Measurements from ENCODE around the gene RTTN. TPM values are rescaled to one million over a fixed set of nuclear protein-coding genes. Genes with fewer than 3 reads are reported as not detected.
A peak's percentile ranks its signal among the peaks of the same experiment; 100 is the strongest.

Gene RTTN
- total and polyA plus RNA-seq, 2 of the 4 experiments (the other 2 are of a cell fraction), result 5.8 to 19.9 TPM

DNA sequence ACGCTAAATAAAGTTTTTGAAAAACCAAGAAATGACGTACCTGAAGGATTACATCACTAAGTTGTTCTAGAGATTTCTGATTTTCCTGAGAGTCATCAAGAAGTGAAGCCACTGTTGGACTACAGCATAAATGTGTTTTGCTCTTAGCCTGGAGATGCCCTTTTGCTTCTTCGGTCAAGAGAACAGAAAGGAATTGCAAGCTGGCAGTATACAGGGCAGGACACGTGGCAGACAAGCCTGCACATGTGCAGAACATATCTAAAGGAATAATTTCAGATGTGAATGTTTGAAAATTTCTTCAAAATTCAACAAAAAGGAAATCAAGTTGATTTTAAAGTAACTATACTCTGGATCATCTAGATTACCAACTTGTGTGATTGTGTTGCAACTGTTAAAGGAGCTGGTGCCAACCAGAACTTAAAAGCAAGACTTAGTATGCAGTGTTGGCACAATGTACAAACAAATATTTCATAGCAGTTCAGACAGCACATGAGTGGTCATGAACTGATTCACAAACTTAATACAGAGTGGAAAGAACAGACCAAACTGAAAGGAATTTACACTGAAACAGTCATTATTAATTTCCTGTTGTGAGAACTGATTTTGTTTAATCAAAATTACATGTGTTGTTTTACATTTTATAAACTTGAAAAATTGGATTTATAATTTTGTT lies 157.4 kb downstream of the RTTN start:
- H2AFZ ChIP-seq (replicated peaks; ENCODE audit: low read length, poor library complexity), result no peak overlapping the region
- H4K5ac ChIP-seq (ENCODE audit: low read depth, low read length), result peak overlapping the region; percentile 10; the same call in 1 of the 2 replicates
- in situ Hi-C loops (cut with MboI; ENCODE audit: low sequenced_read_pairs) (no loop called here), intact Hi-C loops (cut with micrococcal nuclease) (loop anchor here (10.0 kb wide), 1 partner anchor 203 kb away; no protein-coding TSS in a partner anchor), dilution Hi-C loops (cut with HindIII; ENCODE audit: low sequenced_read_pairs, unreplicated experiment) (no loop called here)
- H3K23ac ChIP-seq (ENCODE audit: low read depth, low read length), result no peak overlapping the region
- H3K9ac ChIP-seq (ENCODE audit: low read depth, low read length), result no peak overlapping the region
- BruUV-seq (replicated peaks), result no TSS peak
- 0 out of 2 replicates have a peak overlapping the region, but pooled peaks have one; percentile 26 for H4K91ac ChIP-seq (ENCODE audit: insufficient read depth, low read depth, low read length)
- WGBS, 2 experiments (ENCODE audit: extremely low coverage in 2 of 2, insufficient read length in 1 of 2), result 90% methylated on average over 2 of the region's 4 CpGs; no CpG with 5 or more reads in 1 of the 2 experiments
- CTCF ChIA-PET, result interaction anchor here (0.6 kb wide), 1 partner anchor 30 kb away, joined by 3 read pairs; no protein-coding TSS in a partner anchor
- peaks cover 4% of the 10 kb centered on the region; the same call in 1 of the 2 replicates for H3K9me1 ChIP-seq (ENCODE audit: insufficient read depth, low read length)
- peak overlapping the region; percentile 40; the same call in 1 of the 2 replicates for H2BK20ac ChIP-seq (ENCODE audit: low read depth, low read length)
- no peaks in the 10 kb centered on the region for H4K20me1 ChIP-seq (ENCODE audit: insufficient read depth, low read length)
- H3K27ac ChIP-seq (ENCODE audit: insufficient read depth, low read length), result no peak overlapping the region
- H2BK120ac ChIP-seq (ENCODE audit: low read depth, low read length), result peak overlapping the region; percentile 74
- peaks cover 9% of the 10 kb centered on the region for H3K4me1 ChIP-seq (ENCODE audit: control insufficient read depth, insufficient read depth, low read length)
- H4K8ac ChIP-seq (ENCODE audit: low read depth in 2 of 2, low read length in 2 of 2), result peak overlapping the region; percentile 9 to 70; a peak in 3 of 4 replicates
- peak overlapping the region; percentile 78 for H2BK5ac ChIP-seq (ENCODE audit: low read depth, low read length, poor library complexity, severe bottlenecking)
- H3K18ac ChIP-seq (ENCODE audit: low read depth, low read length), result peak overlapping the region; percentile 65; the same call in 1 of the 2 replicates
- peak overlapping the region; percentile 14; the same call in 1 of the 2 replicates for H2AK5ac ChIP-seq (ENCODE audit: low read depth, low read length)
- no peak overlapping the region for H3K4me2 ChIP-seq (ENCODE audit: low read depth, low read length)
- H2BK15ac ChIP-seq (ENCODE audit: low read depth, low read length), result peak overlapping the region; percentile 58; the same call in 2 of the 3 replicates
- H3K4me3 ChIP-seq (ENCODE audit: insufficient read depth, low read depth, low read length), result no peak overlapping the region
- POLR2A ChIA-PET (ENCODE audit: unreplicated experiment), result interaction anchor here (0.5 kb wide), 1 partner anchor 354 kb away, joined by 3 read pairs; no protein-coding TSS in a partner anchor
- peak; percentile 21; the same call in 1 of the 2 replicates for ATAC-seq (ENCODE audit: low read depth)
- H3K79me1 ChIP-seq (ENCODE audit: low read depth in 1 of 2, low read length in 2 of 2), result peaks cover 0 to 13% of the 10 kb centered on the region in 2 experiments; a peak in 2 of 4 replicates
- peak overlapping the region; percentile 64 for H3K4ac ChIP-seq (ENCODE audit: low read depth, low read length)
- no peak overlapping the region; the same call in 1 of the 2 replicates for H3K14ac ChIP-seq (replicated peaks; ENCODE audit: low read depth, low read length)
- H3K27me3 ChIP-seq (ENCODE audit: control insufficient read depth, insufficient read depth, low read length), result no peaks in the 10 kb centered on the region
- no peak overlapping the region for H2AK9ac ChIP-seq (replicated peaks; ENCODE audit: low read depth, low read length, poor library complexity)
- DNase-seq, result peak; percentile 36
- H3K36me3 ChIP-seq (ENCODE audit: control insufficient read depth, insufficient read depth, low read length), result peaks cover 2% of the 10 kb centered on the region; the same call in 1 of the 2 replicates
- no peak for TF ChIP-seq RAD21 (IDR thresholded peaks at IDR 0.05; ENCODE audit: low read length)
- TF ChIP-seq, protein P1, sequence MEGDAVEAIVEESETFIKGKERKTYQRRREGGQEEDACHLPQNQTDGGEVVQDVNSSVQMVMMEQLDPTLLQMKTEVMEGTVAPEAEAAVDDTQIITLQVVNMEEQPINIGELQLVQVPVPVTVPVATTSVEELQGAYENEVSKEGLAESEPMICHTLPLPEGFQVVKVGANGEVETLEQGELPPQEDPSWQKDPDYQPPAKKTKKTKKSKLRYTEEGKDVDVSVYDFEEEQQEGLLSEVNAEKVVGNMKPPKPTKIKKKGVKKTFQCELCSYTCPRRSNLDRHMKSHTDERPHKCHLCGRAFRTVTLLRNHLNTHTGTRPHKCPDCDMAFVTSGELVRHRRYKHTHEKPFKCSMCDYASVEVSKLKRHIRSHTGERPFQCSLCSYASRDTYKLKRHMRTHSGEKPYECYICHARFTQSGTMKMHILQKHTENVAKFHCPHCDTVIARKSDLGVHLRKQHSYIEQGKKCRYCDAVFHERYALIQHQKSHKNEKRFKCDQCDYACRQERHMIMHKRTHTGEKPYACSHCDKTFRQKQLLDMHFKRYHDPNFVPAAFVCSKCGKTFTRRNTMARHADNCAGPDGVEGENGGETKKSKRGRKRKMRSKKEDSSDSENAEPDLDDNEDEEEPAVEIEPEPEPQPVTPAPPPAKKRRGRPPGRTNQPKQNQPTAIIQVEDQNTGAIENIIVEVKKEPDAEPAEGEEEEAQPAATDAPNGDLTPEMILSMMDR (conservative IDR thresholded peaks at IDR 0.05; ENCODE audit: low read depth, low read length), result no peak
- no peak for TF ChIP-seq NFE2L2 (IDR thresholded peaks at IDR 0.05; ENCODE audit: low read depth, low read length)
- no peak for TF ChIP-seq MAZ (IDR thresholded peaks at IDR 0.05; ENCODE audit: borderline replicate concordance, low read depth, low read length)
- no peak for TF ChIP-seq POLR2A (IDR thresholded peaks at IDR 0.05; ENCODE audit: low read depth, low read length)
- TF ChIP-seq CEBPB (IDR thresholded peaks at IDR 0.05; ENCODE audit: low read depth, low read length), result peak; percentile 46; the same call in 1 of the 2 replicates
- TF ChIP-seq MXI1 (IDR thresholded peaks at IDR 0.05; ENCODE audit: borderline replicate concordance, low read depth, low read length), result no peak
- no peaks in the 10 kb centered on the region for H3K9me3 ChIP-seq (ENCODE audit: control insufficient read depth, insufficient read depth, low read length)
- no peak overlapping the region for H3K56ac ChIP-seq (ENCODE audit: extremely low read depth, insufficient read depth, low read length)
